ENCODE measurements around the gene FRK.

Gene FRK

DNA sequence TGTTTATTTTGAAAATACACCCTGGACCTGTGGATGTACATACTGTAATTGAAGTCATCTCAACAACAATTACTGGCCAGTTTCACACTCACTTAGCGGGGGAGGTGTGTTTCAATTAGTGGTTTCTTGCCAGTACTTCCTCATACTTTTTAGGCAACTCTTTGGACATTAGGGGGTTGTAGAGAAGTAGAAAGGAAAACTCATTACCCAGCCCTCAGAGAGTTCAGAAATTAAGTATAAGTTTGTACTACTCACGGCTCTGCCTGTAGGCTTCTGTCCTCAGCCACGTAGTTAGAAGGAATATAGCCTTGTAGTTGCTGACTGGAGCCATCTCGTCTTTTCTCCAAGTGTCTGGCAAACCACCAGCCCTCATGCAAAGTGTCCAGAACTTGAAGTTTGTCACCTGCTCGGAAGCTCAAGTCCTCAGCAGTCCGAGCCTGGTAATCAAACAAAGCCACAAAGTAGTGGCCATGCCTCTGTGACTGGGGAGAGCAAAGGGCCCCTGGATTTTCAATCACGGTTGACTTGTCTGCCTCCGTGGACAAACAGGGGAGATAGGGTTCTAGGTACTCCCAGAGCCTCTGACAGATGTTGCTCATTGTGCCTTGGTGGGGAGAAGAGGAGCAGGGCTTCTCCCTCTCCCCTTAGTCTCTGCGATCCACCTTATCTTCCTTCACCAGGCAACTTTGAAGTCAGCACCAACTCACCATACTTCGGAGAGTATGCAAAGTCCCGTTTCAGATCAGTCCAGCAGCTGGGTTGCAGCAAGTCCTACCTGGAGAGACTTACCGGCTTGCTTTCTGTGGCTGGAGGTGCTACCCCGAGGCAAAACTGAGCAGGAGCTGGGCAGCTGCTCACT, 749 bp downstream of the FRK start:
- DNase-seq (ENCODE audit: insufficient read length, low spot score) = no peak
- FAIRE-seq = no peak
- TF ChIP-seq, protein P1, sequence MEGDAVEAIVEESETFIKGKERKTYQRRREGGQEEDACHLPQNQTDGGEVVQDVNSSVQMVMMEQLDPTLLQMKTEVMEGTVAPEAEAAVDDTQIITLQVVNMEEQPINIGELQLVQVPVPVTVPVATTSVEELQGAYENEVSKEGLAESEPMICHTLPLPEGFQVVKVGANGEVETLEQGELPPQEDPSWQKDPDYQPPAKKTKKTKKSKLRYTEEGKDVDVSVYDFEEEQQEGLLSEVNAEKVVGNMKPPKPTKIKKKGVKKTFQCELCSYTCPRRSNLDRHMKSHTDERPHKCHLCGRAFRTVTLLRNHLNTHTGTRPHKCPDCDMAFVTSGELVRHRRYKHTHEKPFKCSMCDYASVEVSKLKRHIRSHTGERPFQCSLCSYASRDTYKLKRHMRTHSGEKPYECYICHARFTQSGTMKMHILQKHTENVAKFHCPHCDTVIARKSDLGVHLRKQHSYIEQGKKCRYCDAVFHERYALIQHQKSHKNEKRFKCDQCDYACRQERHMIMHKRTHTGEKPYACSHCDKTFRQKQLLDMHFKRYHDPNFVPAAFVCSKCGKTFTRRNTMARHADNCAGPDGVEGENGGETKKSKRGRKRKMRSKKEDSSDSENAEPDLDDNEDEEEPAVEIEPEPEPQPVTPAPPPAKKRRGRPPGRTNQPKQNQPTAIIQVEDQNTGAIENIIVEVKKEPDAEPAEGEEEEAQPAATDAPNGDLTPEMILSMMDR (IDR thresholded peaks at IDR 0.05; ENCODE audit: insufficient read depth, missing control alignments) = no peak

DNA sequence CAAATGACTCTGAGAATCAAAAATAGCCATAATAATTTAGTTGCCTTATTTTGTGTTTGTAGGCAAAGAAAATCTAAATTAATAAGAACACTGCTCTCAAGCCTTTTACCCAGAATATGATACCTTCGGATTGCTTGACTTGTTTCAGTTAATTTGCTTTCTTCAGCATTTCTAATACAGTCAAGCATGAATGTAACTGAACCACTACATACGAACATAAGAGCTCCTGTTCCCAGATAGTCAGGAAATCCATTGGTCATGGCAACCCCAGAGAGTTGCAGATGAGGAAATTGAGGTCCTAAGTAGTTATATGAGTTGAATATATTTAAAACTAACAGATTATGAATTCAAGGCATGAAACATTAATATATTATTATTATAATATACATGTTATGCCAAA, 2.9 kb downstream of the FRK start:
- FAIRE-seq (no peak), DNase-seq (ENCODE audit: insufficient read length, low spot score) (no peak)
- TF ChIP-seq, protein P1 (IDR thresholded peaks at IDR 0.05; ENCODE audit: insufficient read depth, missing control alignments) = no peak

DNA sequence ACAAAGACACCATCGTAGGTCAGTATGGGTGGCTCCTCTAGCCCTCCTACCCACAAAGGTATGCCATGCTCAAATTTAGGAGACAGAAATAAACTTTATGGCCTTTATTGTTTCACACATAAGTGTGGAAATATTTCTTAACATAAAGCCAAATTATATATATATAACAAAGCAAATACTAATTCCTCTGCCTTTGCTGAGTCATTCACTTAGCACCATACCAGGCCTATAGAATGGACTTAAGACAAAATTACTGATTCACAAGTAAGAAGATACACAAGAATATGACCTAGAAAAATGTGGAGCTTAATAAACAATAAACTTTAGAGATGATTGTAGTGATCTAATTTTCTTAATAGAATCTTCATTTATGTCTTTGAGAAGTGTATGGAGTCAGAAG, 5.2 kb downstream of the FRK start:
- FAIRE-seq (no peak), DNase-seq (ENCODE audit: insufficient read length, low spot score) (no peak)
- TF ChIP-seq, protein P1 (IDR thresholded peaks at IDR 0.05; ENCODE audit: insufficient read depth, missing control alignments) = no peak

DNA sequence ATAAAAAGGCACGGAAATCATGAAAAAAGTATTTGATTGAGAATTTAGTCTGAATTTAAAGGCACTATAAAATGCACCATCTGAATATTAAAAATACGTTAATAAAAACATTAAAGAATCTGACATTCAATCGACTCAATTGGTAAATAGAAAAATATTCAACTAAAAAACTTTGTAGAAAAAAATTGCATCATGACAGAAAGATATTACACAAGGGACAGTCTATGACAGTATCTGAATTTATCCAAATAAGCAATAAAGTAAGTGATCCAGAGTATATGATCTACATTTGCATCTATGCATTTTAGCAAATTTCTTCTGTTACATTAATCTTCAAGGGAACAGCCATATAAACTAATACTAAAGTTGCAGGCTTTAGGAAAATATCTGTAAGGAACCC, 9.4 kb downstream of the FRK start:
- TF ChIP-seq, protein P1 (IDR thresholded peaks at IDR 0.05; ENCODE audit: insufficient read depth, missing control alignments) = no peak
- DNase-seq (ENCODE audit: insufficient read length, low spot score) = no peak
- FAIRE-seq = no peak

DNA sequence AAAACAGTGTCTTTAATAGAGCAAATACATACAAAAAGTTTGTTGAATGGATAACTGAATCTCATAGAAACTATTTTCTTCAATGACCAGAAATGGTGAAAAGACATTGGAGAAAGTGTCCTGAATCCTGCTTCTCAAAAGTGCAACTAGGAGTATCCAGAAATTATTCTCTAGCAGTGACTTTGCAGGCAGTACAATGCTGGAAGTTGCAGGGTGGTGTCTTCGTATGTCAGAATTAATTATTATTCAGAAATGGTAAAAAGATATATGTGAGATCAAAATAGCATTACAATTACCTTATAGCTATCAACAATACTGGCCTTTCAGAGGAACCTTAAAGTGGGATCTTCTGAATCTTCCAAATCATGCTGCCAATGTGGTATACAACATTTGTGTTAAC, 10.0 kb downstream of the FRK start:
- TF ChIP-seq, protein P1 (IDR thresholded peaks at IDR 0.05; ENCODE audit: insufficient read depth, missing control alignments) = no peak
- no peak for DNase-seq (ENCODE audit: insufficient read length, low spot score)
- FAIRE-seq = no peak

DNA sequence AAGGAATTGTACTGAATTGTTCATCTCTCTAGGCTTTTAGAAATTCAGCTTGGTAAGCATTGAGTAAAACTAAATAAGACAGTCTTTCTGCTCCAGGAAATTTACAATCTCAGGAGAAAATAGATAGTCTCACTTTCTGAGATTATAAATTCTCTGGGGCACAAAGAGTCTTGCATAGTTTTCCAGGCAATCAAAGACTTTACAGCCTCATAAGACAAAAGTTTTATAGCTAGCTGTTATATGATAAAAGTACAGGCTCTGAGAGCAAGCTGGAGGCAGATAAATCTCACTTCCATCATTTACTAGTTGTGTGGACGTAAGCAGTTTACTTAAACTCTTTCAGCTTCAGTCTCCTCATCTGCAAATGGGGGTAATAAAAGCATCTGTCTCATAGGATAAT, 11.4 kb downstream of the FRK start:
- TF ChIP-seq, protein P1 (IDR thresholded peaks at IDR 0.05; ENCODE audit: insufficient read depth, missing control alignments) = no peak
- no peak for DNase-seq (ENCODE audit: insufficient read length, low spot score)
- no peak for FAIRE-seq

DNA sequence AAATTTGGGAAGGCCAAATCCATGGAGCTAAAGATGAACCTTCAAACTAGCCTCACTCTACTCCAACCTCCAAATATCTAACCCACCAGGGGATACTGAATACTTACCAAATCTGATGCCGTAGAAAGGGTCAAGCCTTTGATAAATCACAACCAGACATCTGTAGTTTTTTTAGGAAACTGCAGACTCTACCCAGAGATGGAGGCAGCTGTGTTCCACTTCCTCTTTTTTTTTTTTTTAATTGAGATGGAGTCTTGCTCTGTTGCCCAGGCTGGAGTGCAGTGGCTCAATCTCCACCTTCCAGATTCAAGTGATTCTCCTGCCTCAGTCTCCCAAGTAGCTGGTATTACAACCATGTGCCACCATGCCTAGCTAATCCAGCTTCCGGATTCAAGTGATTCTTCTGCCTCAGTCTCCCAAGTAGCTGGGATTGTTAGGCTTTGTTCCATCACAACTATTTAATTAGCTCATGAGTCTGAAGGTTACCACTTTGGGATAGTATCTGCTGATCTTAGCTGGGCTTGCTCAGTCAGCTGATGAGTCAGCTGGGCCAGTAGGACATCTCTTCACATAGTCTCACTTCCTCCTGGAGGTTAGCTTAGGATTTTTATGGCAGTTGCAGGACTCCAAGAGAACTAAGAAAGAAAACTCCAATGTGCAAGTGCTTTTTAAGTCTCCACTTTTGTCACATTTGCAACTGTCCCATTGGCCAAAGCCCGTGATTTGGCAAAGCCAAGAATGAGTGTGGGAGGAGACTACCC, 13.3 kb downstream of the FRK start:
- DNase-seq (ENCODE audit: insufficient read length, low spot score) = no peak
- TF ChIP-seq, protein P1 (IDR thresholded peaks at IDR 0.05; ENCODE audit: insufficient read depth, missing control alignments) = no peak
- FAIRE-seq = no peak
